Effector CD8-positive, alpha-beta T cell (primary cell): Measurements from ENCODE around the gene ENTPD1.
"Not testable (repeated sequence)": the region's sequence is repeated elsewhere in the genome, so short reads cannot be mapped to it uniquely, and the experiment has no call there.

Experiments
- DNase-seq: peaks from one replicate; lab custom pipeline; 2025; lab: John Stamatoyannopoulos, UW

The ENTPD1 gene

DNA sequence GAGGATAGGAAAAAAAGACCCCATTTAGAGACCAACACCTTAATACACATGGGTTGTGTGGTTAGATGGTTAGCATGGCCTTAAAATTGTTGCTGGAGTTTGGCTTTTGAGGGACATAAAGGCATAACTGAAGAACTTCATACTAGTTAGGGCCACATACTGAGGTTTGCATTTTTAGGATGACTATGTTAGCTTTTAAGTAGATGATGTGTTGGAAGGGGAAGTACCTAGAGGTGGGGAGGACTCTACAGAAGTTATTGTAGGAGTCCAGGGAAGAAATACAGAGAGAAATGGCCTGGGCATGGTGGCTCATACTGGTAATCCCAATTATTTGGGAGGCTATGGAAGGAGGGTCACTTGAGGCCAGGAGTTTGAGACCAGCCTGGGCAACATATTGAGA lies 40.5 kb downstream of the ENTPD1 start:
- DNase-seq = no peak

DNA sequence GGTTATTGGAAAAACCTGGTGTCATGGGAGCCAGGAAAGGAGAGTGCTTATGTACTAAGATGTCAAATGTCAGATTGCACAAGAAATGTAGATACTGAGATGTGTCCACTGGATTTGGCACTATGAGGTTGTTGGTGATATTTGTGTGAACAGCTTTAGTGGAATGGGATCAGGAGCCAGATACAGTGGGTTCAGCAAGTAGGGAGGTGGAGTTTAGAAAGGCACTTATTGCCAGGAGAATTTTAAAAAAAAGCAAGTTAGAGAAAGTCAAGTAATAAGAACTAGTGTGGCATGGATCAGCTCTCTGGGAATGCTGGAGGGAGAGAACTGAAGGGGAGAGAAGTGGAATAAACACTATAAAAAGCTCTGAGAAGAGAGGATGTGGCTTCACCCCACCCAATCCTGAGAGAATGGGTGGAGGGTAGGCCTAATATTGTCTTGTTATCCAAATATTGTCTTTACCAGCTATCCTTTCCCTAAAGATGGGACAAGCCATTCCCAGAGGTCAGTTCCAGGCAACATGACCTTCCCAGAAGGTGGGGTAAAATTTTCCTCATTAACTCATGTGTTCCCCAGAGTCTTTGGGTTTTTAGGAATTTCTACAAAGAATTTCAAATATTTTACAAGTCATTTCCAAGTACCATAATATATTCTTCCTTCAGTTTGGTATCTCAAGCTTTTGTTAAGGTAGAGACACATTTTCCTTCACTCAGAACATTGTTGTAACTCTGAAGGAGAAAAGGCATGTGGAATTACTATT lies 42.3 kb downstream of the ENTPD1 start:
- no peak for DNase-seq

GRCh38 chr10:95800286-95800685 lies 44.3 kb downstream of the ENTPD1 start:
- DNase-seq = not testable (repeated sequence)

DNA sequence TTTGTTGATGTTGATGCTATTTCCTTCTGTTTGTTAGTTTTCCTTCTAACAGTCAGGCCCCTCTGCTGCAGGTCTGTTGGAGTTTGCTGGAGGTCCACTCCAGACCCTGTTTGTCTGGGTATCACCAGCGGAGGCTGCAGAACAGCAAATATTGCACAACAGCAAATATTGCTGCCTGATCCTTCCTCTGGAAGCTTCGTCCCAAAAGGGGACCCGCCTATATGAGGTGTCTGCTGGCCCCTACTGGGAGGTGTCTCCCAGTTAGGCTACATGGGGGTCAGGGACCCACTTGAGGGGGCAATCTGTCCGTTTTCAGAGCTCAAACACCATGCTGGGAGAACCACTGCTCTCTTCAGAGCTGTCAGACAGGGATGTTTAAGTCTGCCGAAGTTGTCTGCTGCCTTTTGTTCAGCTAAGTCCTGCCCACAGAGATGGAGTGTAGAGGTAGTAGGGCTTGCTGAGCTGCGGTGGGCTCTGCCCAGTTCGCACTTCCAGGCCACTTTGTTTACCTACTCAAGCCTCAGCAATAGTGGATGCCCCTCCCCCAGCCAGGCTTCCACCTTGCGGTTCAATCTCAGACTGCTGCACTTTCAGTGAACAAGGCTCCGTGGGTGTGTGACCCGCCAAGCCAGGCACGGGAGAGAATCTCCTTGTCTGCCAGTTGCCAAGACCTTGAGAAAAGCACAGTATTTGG lies 50.9 kb downstream of the ENTPD1 start:
- DNase-seq = not testable (repeated sequence)

- not testable (repeated sequence) for DNase-seq
Observed at GRCh38 chr10:95808705-95809308, 52.8 kb downstream of the ENTPD1 start.

DNA sequence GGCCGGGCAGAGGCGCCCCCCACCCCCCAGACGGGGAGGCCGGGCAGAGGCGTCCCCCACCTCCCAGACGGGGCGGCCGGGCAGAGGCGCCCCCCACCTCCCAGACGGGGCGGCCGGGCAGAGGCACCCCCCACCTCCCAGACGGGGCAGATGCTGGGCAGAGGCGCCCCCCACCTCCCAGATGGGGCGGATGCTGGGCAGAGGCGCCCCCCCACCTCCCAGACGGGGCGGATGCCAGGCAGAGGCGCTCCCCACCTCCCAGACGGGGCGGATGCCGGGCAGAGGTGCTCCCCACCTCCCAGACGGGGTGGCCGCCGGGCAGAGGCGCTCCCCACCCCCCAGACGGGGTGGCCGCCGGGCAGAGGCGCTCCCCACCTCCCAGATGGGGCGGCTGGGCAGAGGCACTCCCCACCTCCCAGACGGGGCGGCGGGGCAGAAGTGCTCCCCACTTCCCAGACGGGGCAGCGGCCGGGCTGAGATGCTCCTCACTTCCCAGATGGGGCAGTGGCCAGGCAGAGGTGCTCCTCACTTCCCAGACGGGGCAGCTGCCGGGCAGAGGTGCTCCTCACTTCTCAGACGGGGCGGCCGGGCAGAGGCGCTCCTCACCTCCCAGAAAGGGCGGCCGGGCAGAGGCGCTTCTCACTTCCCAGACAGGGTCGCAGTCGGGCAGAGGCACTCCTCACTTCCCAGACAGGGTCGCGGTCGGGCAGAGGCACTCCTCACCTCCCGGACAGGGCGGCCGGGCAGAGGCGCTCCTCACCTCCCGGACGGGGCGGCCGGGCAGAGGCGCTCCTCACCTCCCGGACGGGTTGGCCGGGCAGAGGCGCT lies 53.6 kb downstream of the ENTPD1 start:
- no peak for DNase-seq

DNA sequence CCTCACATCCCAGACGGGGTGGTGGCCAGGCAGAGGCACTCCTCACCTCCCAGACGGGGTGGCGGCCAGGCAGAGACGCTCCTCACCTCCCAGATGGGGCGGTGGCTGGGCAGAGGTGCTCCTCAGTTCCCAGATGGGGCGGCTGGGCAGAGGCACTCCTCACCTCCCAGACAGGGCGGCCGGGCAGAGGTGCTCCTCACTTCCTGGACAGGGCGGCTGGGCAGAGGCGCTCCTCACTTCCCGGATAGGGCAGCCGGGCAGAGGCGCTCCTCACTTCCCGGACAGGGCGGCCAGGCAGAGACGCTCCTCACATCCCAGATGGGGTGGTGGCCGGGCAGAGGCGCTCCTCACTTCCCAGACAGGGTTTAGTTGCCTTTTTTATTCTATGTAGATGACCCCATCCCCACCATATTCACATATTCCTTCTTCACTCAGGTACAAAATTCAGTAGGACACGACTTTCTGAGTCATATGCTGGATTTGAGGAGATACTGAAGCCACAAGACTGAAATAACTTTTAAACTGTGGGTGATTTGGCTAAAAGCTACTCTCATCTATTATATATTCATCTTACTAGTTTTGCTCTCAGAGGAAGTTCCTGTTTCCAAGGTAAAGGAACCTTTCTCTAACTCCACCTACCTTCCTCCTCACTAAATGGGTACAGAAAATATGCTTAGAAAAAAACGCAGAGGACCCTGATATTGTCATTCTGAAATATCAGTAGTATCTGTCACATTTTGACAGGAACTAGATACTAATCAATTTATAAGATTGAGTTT lies 54.4 kb downstream of the ENTPD1 start:
- no peak for DNase-seq

DNA sequence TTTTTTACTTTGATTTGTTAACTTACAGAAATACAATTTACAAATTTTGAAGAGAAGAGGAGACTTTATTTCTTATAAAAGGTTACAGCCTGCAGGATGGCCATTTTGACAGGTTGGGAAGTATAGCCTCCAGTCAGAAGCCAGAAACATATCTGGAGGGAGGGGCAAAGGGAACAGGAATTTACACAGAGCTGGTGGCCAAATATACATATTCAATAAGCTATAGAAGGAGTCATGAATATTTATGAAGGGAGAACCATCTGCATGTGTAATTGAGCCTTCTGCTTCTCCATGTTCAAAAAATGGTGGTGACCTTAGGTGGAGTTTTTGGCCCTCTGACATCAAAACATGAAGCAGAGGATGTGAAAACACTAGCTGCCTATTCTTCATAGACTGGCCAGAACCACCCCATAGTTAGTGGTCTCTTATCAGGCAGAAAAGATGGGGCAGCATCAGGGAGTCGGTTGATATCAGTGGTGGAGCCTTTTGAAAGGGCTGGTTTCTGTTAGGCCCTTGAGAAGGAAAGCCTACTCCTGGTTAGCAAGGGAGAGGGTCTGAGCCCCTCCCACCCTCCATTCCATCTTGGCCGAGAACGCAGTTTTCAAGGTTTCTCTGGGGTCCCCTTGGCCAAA lies 57.2 kb downstream of the ENTPD1 start:
- no peak for DNase-seq

GRCh38 chr10:95814011-95814727 lies 58.2 kb downstream of the ENTPD1 start:
- DNase-seq = no peak

DNA sequence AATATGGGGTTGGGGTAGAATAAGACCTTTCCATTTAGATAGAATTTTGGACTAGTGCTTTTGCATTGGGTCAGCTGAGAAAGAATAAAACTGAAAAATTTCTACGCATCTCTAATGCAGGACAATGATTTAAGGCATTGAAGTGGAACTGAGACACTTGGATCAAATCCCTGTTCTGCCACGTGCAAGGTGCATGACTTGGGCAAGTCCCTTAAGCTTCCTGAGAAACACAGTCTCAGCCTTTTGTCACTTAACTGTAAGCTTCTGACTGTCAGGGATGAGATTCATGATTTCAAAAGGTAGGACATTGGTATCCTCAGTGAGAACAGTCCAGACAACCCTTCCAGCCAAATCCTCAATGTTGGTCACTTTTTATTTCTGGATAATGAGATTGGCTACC lies 59.2 kb downstream of the ENTPD1 start:
- DNase-seq = no peak

DNA sequence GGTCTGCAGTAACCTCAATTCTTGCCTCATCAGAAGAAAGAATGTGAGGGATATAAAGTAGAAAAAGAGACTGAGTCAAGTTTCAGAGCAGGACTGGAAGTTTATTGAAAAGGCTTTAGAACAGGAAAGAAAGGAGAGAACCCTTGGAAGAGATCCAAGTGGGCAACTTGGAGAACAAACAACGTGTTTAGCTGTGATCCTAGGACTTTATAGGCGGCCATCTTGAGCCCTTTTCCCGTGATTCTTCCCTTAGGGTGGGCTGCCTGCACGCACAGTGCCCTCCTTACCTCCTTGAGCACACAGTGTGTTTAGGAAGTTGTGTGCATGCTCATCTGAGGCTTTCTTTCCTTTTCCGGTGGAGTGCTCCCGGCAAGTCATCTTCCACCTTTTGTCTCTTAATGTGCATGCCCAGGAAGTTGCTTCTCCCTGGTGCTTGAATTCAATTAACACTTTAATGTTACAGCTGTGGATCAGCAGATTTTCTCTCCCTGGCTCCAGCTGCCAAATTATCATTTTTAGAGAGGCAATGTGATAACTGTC lies 59.8 kb downstream of the ENTPD1 start:
- no peak for DNase-seq

DNA sequence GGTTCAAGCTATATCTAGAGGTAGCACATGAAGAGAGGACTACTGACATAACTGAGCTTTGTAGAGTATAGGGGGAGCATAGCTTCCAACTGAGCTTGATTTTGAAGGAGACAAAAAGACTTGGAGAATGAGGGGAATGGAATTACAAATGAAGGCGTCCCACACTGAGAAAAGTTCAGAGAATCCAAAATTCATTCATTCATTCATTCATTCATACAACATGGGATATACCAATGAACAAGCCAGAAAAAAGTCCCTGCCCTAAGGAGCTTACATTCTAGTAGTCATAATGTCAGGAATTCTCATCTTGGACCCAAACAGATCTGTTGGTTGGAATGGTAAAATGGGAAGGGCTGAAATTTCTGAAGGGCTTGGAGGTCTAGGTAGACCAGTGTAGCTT lies 62.0 kb downstream of the ENTPD1 start:
- DNase-seq = no peak

- no peak for DNase-seq
Observed at GRCh38 chr10:95818668-95819067, 62.7 kb downstream of the ENTPD1 start.

- no peak for DNase-seq
Observed at GRCh38 chr10:95819620-95820329, 63.8 kb downstream of the ENTPD1 start.

DNA sequence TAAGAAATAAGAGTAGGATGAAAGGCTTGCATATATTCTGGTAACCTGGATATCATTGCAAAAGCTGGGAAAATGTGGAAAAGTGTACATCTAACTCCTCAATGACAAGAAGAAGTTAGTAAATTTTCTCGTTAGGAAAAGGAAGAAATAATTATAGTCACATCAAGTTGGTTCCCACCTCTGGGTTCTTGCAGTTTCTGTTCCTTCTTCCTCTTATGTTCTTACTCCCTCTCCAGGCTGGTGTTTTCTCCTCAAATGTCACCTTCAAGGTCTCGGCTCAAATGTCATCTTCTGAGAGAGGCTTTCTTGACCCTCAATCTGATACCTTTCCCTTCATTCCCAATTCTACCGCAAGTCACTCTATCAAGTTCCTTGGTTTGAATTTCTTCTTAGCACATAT lies 64.4 kb downstream of the ENTPD1 start:
- DNase-seq = no peak

DNA sequence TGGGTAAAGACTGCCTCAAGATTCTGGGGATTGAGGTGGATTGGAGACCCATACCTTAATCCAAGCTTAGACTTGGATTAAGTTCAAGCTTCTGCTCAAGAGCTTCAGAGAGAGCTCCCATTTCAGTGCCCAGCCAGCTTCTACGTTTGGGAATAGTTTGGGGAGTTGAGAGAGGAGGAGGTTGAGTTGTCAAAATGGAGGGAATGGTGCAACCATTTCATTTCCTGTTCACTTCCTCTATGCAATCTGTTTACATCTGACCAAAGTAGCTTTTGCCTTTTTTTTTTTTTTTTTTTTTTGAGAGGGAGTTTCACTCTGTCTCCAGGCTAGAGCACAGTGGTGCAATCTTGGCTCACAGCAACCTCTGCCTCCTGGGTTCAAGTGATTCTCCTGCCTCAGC lies 65.8 kb downstream of the ENTPD1 start:
- no peak for DNase-seq

DNA sequence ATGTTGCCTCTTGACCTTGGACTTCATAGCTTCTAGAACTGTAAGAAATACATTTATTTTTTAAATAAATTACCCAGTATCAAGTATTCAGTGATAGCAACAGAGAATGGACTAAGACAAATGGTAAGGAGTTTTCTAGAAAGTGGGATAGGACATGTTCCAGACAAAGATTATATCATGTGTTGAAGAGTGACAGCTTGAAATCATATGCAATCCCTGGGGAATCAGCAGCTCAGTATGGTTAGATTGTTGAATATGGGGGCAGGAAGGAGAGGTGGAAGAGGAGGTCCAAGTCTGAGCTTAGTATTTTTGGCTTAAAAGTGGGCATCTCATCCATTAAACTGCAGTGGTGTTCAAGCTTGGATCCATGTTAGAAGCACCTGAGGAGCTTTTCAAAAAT lies 74.1 kb downstream of the ENTPD1 start:
- DNase-seq = no peak

DNA sequence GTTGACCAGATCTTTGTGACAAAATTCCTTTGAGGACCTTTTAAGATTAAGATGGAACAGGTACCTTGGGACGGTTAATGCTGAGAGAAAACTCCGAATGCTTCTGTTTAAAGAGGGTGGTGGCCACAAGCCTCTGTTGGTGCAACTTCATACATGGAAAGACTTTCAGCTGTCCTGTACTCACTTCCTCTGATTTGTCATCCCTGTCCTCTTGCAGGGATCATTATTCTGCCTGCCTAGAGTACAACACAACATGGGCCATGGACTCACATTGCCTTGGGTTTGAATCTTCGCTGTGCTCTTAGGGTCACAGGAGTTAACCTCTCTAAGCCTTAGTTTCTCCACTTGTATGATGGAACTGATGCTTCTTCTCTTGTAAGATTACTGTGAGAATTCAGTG lies 75.1 kb downstream of the ENTPD1 start:
- no peak for DNase-seq

- no peak for DNase-seq
Observed at GRCh38 chr10:95831515-95831914, 75.6 kb downstream of the ENTPD1 start.
